ENCODE data around the gene EIF5A2.
"Not testable (repeated sequence)": the region's sequence is repeated elsewhere in the genome, so short reads cannot be mapped to it uniquely, and the experiment has no call there.

EIF5A2 gene

GRCh38 chr3:170897978-170898377, 10.5 kb downstream of the EIF5A2 start:
- no peak overlapping the region for H3K4me3 ChIP-seq (ENCODE audit: insufficient read depth in 1 of 2, low read depth in 1 of 2, low read length in 2 of 2)
- H2BK15ac ChIP-seq (ENCODE audit: low read depth, poor library complexity, severe bottlenecking) = no peak overlapping the region
- no peaks in the 10 kb centered on the region for H3K27me3 ChIP-seq (ENCODE audit: control insufficient read depth in 1 of 2, insufficient read depth in 1 of 2, low read length in 2 of 2)
- peaks cover 7 to 55% of the 10 kb centered on the region in 2 experiments for H3K36me3 ChIP-seq (ENCODE audit: control insufficient read depth in 1 of 2, insufficient read depth in 2 of 2, low read depth in 1 of 2, low read length in 2 of 2)
- no peak for DNase-seq
- no peak overlapping the region for H3K4ac ChIP-seq (ENCODE audit: low read depth in 1 of 2, low read length in 2 of 2)
- H2BK5ac ChIP-seq (ENCODE audit: low read depth, low read length, poor library complexity, severe bottlenecking) = no peak overlapping the region
- H3K23ac ChIP-seq (ENCODE audit: low read length in 2 of 2) = no peak overlapping the region
- H3K14ac ChIP-seq (ENCODE audit: low read length in 2 of 2) = no peak overlapping the region
- no peaks in the 10 kb centered on the region for H3K4me1 ChIP-seq (ENCODE audit: control insufficient read depth, insufficient read depth, low read depth, low read length)
- WGBS = 100% methylated on average over 2 of the region's 2 CpGs
- no peak overlapping the region for H4K8ac ChIP-seq (ENCODE audit: low read length)
- H2AK5ac ChIP-seq (ENCODE audit: low read length, severe bottlenecking) = no peak overlapping the region
- H2AFZ ChIP-seq (ENCODE audit: low read depth, low read length) = no peak overlapping the region
- H4K91ac ChIP-seq (ENCODE audit: low read length) = no peak overlapping the region
- no peak overlapping the region for H3K18ac ChIP-seq (ENCODE audit: low read depth in 1 of 2, low read length in 2 of 2)
- no peaks in the 10 kb centered on the region for H3K9me3 ChIP-seq (ENCODE audit: control insufficient read depth, low read length)
- H3K4me2 ChIP-seq (ENCODE audit: low read length, poor library complexity, severe bottlenecking) = no peak overlapping the region
- H3K27ac ChIP-seq (ENCODE audit: low read length, poor library complexity, severe bottlenecking) = no peak overlapping the region
- H2BK120ac ChIP-seq (ENCODE audit: low read depth, low read length) = no peak overlapping the region
- no peak overlapping the region for H2BK12ac ChIP-seq (ENCODE audit: low read length in 2 of 2)
- H3K9ac ChIP-seq (ENCODE audit: low read length) = no peak overlapping the region
- peaks cover 12% of the 10 kb centered on the region for H3K79me1 ChIP-seq (replicated peaks; ENCODE audit: low read length, poor library complexity, severe bottlenecking)

- H3K9ac ChIP-seq (ENCODE audit: low read length); H3K14ac ChIP-seq (ENCODE audit: low read length in 2 of 2); H3K4me3 ChIP-seq (ENCODE audit: insufficient read depth in 1 of 2, low read depth in 1 of 2, low read length in 2 of 2); DNase-seq; H4K91ac ChIP-seq (ENCODE audit: low read length); H2BK120ac ChIP-seq (ENCODE audit: low read depth, low read length); H3K27me3 ChIP-seq (ENCODE audit: control insufficient read depth in 1 of 2, insufficient read depth in 1 of 2, low read length in 2 of 2); H3K23ac ChIP-seq (ENCODE audit: low read length in 2 of 2); H3K4me1 ChIP-seq (ENCODE audit: control insufficient read depth, insufficient read depth, low read depth, low read length); H3K4ac ChIP-seq (ENCODE audit: low read depth in 1 of 2, low read length in 2 of 2); H3K9me3 ChIP-seq (ENCODE audit: control insufficient read depth, low read length); H2BK5ac ChIP-seq (ENCODE audit: low read depth, low read length, poor library complexity, severe bottlenecking); H3K79me1 ChIP-seq (replicated peaks; ENCODE audit: low read length, poor library complexity, severe bottlenecking); H2AFZ ChIP-seq (ENCODE audit: low read depth, low read length); H3K18ac ChIP-seq (ENCODE audit: low read depth in 1 of 2, low read length in 2 of 2); H3K27ac ChIP-seq (ENCODE audit: low read length, poor library complexity, severe bottlenecking); H4K8ac ChIP-seq (ENCODE audit: low read length); H2AK5ac ChIP-seq (ENCODE audit: low read length, severe bottlenecking); H3K4me2 ChIP-seq (ENCODE audit: low read length, poor library complexity, severe bottlenecking); H2BK12ac ChIP-seq (ENCODE audit: low read length in 2 of 2); H2BK15ac ChIP-seq (ENCODE audit: low read depth, poor library complexity, severe bottlenecking): not testable (repeated sequence)
- WGBS = 94% methylated on average over 1 of the region's 1 CpG
- peaks cover 7 to 59% of the 10 kb centered on the region in 2 experiments for H3K36me3 ChIP-seq (ENCODE audit: control insufficient read depth in 1 of 2, insufficient read depth in 2 of 2, low read depth in 1 of 2, low read length in 2 of 2)
Observed at GRCh38 chr3:170897199-170897598, 11.2 kb downstream of the EIF5A2 start.

DNA sequence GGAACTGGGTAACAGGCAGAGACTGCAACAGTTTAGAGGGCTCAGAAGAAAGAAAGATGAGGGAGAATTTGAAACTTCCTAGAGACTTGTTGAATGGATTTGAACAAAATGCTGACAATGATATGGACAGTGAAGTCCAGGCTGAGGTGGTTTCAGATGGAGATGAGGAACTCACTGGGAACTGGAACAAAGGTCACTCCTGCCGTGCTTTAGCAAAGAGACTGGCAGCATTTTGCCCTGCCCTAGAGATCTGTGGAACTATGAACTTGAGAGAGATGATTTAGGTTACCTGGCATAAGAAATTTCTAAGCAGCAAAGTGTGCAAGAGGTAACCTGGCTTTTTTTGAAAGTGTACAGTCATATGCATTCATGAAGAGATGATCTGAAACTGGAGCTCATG, 11.7 kb downstream of the EIF5A2 start:
- H2BK12ac ChIP-seq (ENCODE audit: low read length in 2 of 2) = no peak overlapping the region
- H3K18ac ChIP-seq (ENCODE audit: low read depth in 1 of 2, low read length in 2 of 2) = no peak overlapping the region
- H4K8ac ChIP-seq (ENCODE audit: low read length) = no peak overlapping the region
- H3K9ac ChIP-seq (ENCODE audit: low read length) = no peak overlapping the region
- no peak overlapping the region for H3K4me2 ChIP-seq (ENCODE audit: low read length, poor library complexity, severe bottlenecking)
- 96% methylated on average over 1 of the region's 1 CpG for WGBS
- no peak overlapping the region for H4K91ac ChIP-seq (ENCODE audit: low read length)
- H3K4me3 ChIP-seq (ENCODE audit: insufficient read depth in 1 of 2, low read depth in 1 of 2, low read length in 2 of 2) = no peak overlapping the region
- no peak overlapping the region for H2AFZ ChIP-seq (ENCODE audit: low read depth, low read length)
- H2BK120ac ChIP-seq (ENCODE audit: low read depth, low read length) = no peak overlapping the region
- no peaks in the 10 kb centered on the region for H3K9me3 ChIP-seq (ENCODE audit: control insufficient read depth, low read length)
- H3K23ac ChIP-seq (ENCODE audit: low read length in 2 of 2) = no peak overlapping the region
- no peaks in the 10 kb centered on the region for H3K4me1 ChIP-seq (ENCODE audit: control insufficient read depth, insufficient read depth, low read depth, low read length)
- no peak overlapping the region for H3K14ac ChIP-seq (ENCODE audit: low read length in 2 of 2)
- no peak for DNase-seq
- peaks cover 7 to 55% of the 10 kb centered on the region in 2 experiments for H3K36me3 ChIP-seq (ENCODE audit: control insufficient read depth in 1 of 2, insufficient read depth in 2 of 2, low read depth in 1 of 2, low read length in 2 of 2)
- H3K27ac ChIP-seq (ENCODE audit: low read length, poor library complexity, severe bottlenecking) = no peak overlapping the region
- H3K4ac ChIP-seq (ENCODE audit: low read depth in 1 of 2, low read length in 2 of 2) = no peak overlapping the region
- peaks cover 6% of the 10 kb centered on the region for H3K79me1 ChIP-seq (replicated peaks; ENCODE audit: low read length, poor library complexity, severe bottlenecking)
- H2AK5ac ChIP-seq (ENCODE audit: low read length, severe bottlenecking) = no peak overlapping the region
- H2BK5ac ChIP-seq (ENCODE audit: low read depth, low read length, poor library complexity, severe bottlenecking) = no peak overlapping the region
- no peaks in the 10 kb centered on the region for H3K27me3 ChIP-seq (ENCODE audit: control insufficient read depth in 1 of 2, insufficient read depth in 1 of 2, low read length in 2 of 2)
- H2BK15ac ChIP-seq (ENCODE audit: low read depth, poor library complexity, severe bottlenecking) = no peak overlapping the region

DNA sequence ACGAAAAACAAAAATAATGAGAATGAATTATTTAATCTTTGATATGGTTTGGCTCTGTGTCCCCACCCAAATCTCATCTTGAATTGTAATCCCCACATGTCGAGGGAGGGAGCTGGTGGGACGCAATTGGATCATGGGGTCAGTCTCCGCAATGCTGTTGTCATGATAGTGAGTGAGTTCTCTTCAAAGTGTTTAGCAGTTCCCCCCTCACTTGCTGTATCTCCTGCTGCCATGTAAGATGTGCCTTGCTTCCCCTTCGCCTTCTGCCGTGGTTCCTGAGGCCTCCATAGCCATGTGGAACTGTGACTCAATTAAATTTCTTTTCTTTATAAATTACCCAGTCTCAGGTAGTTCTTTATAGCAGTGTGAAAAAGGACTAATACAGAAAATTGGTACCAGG, 12.1 kb downstream of the EIF5A2 start:
- not testable (repeated sequence) for H3K18ac ChIP-seq (ENCODE audit: low read depth in 1 of 2, low read length in 2 of 2); DNase-seq; H3K4me1 ChIP-seq (ENCODE audit: control insufficient read depth, insufficient read depth, low read depth, low read length); H3K4me3 ChIP-seq (ENCODE audit: insufficient read depth in 1 of 2, low read depth in 1 of 2, low read length in 2 of 2); H3K27me3 ChIP-seq (ENCODE audit: control insufficient read depth in 1 of 2, insufficient read depth in 1 of 2, low read length in 2 of 2); H4K91ac ChIP-seq (ENCODE audit: low read length); H3K14ac ChIP-seq (ENCODE audit: low read length in 2 of 2); H2BK12ac ChIP-seq (ENCODE audit: low read length in 2 of 2); H2AK5ac ChIP-seq (ENCODE audit: low read length, severe bottlenecking); H2BK5ac ChIP-seq (ENCODE audit: low read depth, low read length, poor library complexity, severe bottlenecking); H3K79me1 ChIP-seq (replicated peaks; ENCODE audit: low read length, poor library complexity, severe bottlenecking); H3K9me3 ChIP-seq (ENCODE audit: control insufficient read depth, low read length); H3K23ac ChIP-seq (ENCODE audit: low read length in 2 of 2); H3K4me2 ChIP-seq (ENCODE audit: low read length, poor library complexity, severe bottlenecking); H4K8ac ChIP-seq (ENCODE audit: low read length); H3K27ac ChIP-seq (ENCODE audit: low read length, poor library complexity, severe bottlenecking); H2BK120ac ChIP-seq (ENCODE audit: low read depth, low read length); H3K4ac ChIP-seq (ENCODE audit: low read depth in 1 of 2, low read length in 2 of 2); H2BK15ac ChIP-seq (ENCODE audit: low read depth, poor library complexity, severe bottlenecking); H2AFZ ChIP-seq (ENCODE audit: low read depth, low read length); H3K9ac ChIP-seq (ENCODE audit: low read length)
- WGBS = 95% methylated on average over 3 of the region's 6 CpGs
- H3K36me3 ChIP-seq (ENCODE audit: control insufficient read depth in 1 of 2, insufficient read depth in 2 of 2, low read depth in 1 of 2, low read length in 2 of 2) = peaks cover 7 to 57% of the 10 kb centered on the region in 2 experiments
